ENCODE results near the gene GARIN5A. TPM values are rescaled to one million over a fixed set of nuclear protein-coding genes. Genes with fewer than 3 reads are reported as not detected.

GARIN5A gene
- total and polyA plus RNA-seq, 4 experiments from 2014 or later: 0.39 to 0.61 (median 0.44) TPM; not detected in 1

DNA sequence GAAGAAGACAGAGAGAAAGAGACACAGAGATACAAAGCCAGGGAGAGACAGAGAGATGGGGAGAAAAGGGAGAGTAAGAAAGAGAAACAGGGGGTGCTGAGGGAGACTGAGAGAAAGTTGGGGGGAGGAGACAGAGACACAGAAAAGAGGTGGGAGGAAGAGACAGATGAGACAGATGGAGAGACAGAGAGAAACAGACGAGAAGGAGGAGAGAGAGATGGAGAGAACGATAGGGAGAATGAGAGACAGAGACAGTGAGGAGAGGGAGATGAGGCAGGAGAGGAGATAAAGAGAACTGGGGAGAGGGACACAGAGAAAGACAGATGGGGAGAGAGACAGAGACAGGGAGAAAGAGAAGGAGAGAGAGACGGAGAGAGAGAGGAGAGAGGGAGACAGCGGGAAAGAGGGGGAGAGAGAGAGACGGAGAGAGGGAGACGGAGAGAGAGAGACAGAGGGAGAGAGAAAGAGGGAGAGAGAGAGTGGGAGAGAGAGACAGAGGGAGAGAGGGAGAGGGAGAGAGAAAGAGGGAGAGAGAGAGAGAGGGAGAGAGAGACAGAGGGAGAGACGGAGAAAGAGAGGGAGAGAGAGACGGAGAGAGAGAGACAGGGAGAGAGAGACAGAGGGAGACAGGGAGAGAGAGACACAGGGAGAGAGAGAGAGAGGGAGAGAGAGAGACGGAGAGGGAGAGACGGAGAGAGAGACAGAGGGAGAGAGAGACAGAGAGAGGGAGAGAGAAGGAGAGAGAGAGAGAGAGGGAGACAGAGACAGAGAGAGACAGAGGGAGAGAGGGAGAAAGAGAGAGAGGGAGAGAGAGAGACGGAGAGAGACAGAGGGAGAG lies 21.8 kb upstream of the GARIN5A start:
- no peak overlapping the region for H3K4me3 ChIP-seq (ENCODE audit: low read length in 2 of 2)
- Mint-ChIP-seq H3K9me3 (no peaks in the 10 kb centered on the region), H3K27ac (no peak overlapping the region), H3K27me3 (no peaks in the 10 kb centered on the region), H3K4me3 (no peak overlapping the region), H3K4me1 (peaks cover 0 to 1% (median 0%) of the 10 kb centered on the region in 4 donors), H3K36me3 (peaks cover 1 to 7% of the 10 kb centered on the region in 2 donors)
- no peak for DNase-seq
- CTCF ChIA-PET (ENCODE audit: partially characterized antibody): no interaction called here
- POLR2A ChIA-PET (ENCODE audit: partially characterized antibody): no interaction called here
- intact Hi-C loops (cut with micrococcal nuclease): no loop called here
- no peaks in the 10 kb centered on the region for H3K27me3 ChIP-seq (ENCODE audit: insufficient read depth, low read length)
- H3K27ac ChIP-seq (ENCODE audit: low read depth, low read length): no peak overlapping the region
- H3K9me3 ChIP-seq (ENCODE audit: control insufficient read depth in 1 of 2, low read length in 2 of 2): no peaks in the 10 kb centered on the region
- H3K4me1 ChIP-seq (ENCODE audit: insufficient read depth, low read length): no peaks in the 10 kb centered on the region
- no peaks in the 10 kb centered on the region for H3K36me3 ChIP-seq (ENCODE audit: insufficient read depth, low read length)

DNA sequence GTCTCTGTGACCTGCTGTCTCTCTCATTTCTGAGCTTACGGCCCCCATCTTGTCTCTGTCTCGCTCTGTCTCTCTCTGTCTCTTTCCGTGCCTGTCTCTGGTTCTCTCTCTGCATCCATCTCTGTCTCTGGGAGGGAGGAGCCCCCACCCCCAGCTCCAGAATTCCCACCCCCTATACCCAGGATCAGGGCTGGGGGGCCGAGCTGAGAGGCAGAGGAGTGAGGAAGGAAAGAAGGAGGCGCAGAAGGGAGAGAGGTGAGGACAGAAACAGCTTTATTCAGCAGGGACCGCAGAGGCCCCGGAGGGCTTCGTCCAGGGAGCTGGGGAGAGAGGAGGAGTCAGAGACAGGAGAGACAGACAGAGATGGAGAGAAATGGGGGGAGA lies 20.4 kb upstream of the GARIN5A start:
- POLR2A ChIA-PET (ENCODE audit: partially characterized antibody): interaction anchor here (1.4 kb wide), 1 partner anchor 14 kb away, joined by 5 read pairs; the partner anchor contains the start of gene JOSD2
- Histone ChIP-seq H3K4me3 (ENCODE audit: low read length in 2 of 2) (no peak overlapping the region), H3K27ac (ENCODE audit: low read depth, low read length) (no peak overlapping the region), H3K9me3 (ENCODE audit: control insufficient read depth in 1 of 2, low read length in 2 of 2) (no peaks in the 10 kb centered on the region), H3K4me1 (ENCODE audit: insufficient read depth, low read length) (peaks cover 3% of the 10 kb centered on the region), H3K36me3 (ENCODE audit: insufficient read depth, low read length) (no peaks in the 10 kb centered on the region), H3K27me3 (ENCODE audit: insufficient read depth, low read length) (no peaks in the 10 kb centered on the region)
- Mint-ChIP-seq H3K9me3 (no peaks in the 10 kb centered on the region), H3K36me3 (peaks cover 1 to 7% of the 10 kb centered on the region in 2 donors), H3K4me1 (peaks cover 4 to 5% (median 5%) of the 10 kb centered on the region in 4 donors), H3K27me3 (no peaks in the 10 kb centered on the region), H3K27ac (no peak overlapping the region), H3K4me3 (no peak overlapping the region)
- CTCF ChIA-PET (ENCODE audit: partially characterized antibody): no interaction called here
- intact Hi-C loops (cut with micrococcal nuclease): no loop called here
- peak in 1 of 5 donors; percentile 2 for DNase-seq

DNA sequence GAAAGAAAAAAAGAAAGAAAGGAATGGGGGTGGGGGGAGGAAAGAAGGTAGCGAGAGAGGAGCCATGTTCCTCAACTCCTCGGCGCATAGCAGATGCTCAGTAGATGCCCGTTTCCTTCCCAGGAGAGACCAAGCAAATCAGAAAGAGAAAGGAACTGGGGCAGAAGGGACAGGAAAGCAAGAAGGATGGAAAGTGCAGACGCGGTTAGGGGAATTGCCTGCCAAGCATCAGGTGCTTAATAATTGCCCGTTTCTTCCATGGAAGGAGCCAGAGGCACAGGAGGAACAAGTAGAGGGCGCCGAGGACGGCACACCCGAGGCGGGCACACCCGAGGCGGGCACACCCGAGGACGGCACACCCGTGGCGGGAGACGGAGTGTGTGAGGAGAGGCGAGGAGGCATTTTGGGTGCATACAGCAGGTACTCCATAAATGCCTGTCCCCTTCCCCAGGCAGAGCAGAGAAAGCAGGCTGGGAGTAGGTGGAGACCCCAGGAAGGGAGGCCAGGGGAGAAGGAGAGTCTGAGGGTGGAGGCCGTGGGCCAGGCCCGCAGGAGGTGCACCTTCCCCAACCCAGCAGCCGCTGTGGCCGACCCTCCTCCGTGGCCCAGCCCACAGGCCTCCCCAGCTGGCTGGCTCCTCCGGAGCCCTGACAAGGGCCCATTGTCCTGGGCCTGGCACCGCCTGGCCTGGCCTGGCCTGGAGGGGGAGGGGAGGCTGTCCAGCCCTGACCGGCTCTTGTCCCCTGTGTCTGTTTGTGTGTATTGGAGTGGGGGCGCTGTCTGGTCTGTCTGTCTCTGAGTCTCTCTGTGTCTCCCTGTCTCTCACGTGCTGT lies 19.8 kb upstream of the GARIN5A start:
- CTCF ChIA-PET (ENCODE audit: partially characterized antibody): no interaction called here
- DNase-seq: peak in 1 of 5 donors; percentile 9

DNA sequence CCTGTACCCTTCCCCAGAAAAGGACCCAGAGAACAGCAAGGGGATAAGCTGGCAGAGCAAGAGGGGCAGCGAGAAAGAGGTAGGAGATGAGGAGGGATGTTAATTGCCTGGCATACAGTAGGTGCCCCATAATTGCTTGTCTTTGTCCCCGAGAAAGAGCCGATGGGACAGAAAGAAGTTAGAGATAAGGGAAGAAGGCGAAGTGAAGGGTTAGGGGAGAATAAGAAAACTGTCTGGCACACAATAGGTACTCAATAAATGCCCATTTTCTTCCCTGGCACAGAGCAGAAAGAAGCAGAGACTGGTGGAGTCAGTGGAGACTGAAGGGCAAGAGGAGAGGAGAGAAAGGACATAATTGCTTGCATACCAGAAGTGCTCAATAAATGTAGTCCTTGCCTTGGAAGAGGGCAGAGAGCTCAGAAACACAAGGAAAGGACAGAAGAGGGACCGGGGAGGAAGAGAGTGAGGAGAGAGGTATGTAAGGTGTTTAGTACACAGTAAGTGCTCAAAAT lies 18.4 kb upstream of the GARIN5A start:
- Histone ChIP-seq H3K27ac (ENCODE audit: low read depth, low read length) (no peak overlapping the region), H3K36me3 (ENCODE audit: insufficient read depth, low read length) (no peaks in the 10 kb centered on the region), H3K4me3 (ENCODE audit: low read length in 2 of 2) (no peak overlapping the region), H3K9me3 (ENCODE audit: control insufficient read depth in 1 of 2, low read length in 2 of 2) (no peaks in the 10 kb centered on the region), H3K27me3 (ENCODE audit: insufficient read depth, low read length) (no peaks in the 10 kb centered on the region), H3K4me1 (ENCODE audit: insufficient read depth, low read length) (peaks cover 12% of the 10 kb centered on the region)
- Mint-ChIP-seq H3K27ac (no peak overlapping the region), H3K9me3 (no peaks in the 10 kb centered on the region), H3K4me1 (peaks cover 12 to 23% (median 20%) of the 10 kb centered on the region in 4 donors), H3K36me3 (peaks cover 3 to 7% of the 10 kb centered on the region in 2 donors), H3K4me3 (no peak overlapping the region), H3K27me3 (no peaks in the 10 kb centered on the region)
- intact Hi-C loops (cut with micrococcal nuclease): no loop called here
- CTCF ChIA-PET (ENCODE audit: partially characterized antibody): no interaction called here
- POLR2A ChIA-PET (ENCODE audit: partially characterized antibody): no interaction called here
- no peak for DNase-seq

More for the DNA sequence above, 19.8 kb upstream of the GARIN5A start:
- Histone ChIP-seq H3K27ac (ENCODE audit: low read depth, low read length) (no peak overlapping the region), H3K4me3 (ENCODE audit: low read length in 2 of 2) (no peak overlapping the region), H3K36me3 (ENCODE audit: insufficient read depth, low read length) (no peaks in the 10 kb centered on the region), H3K27me3 (ENCODE audit: insufficient read depth, low read length) (no peaks in the 10 kb centered on the region), H3K4me1 (ENCODE audit: insufficient read depth, low read length) (peaks cover 9% of the 10 kb centered on the region), H3K9me3 (ENCODE audit: control insufficient read depth in 1 of 2, low read length in 2 of 2) (no peaks in the 10 kb centered on the region)
- Mint-ChIP-seq H3K4me1 (peaks cover 10 to 11% (median 11%) of the 10 kb centered on the region in 4 donors), H3K9me3 (no peaks in the 10 kb centered on the region), H3K4me3 (no peak overlapping the region), H3K36me3 (peaks cover 3 to 7% of the 10 kb centered on the region in 2 donors), H3K27ac (peak overlapping the region in 1 of 7 donors; percentile 29), H3K27me3 (no peaks in the 10 kb centered on the region)
- intact Hi-C loops (cut with micrococcal nuclease): no loop called here
- POLR2A ChIA-PET (ENCODE audit: partially characterized antibody): interaction anchor here (1.4 kb wide), 1 partner anchor 15 kb away, joined by 5 read pairs; the partner anchor contains the start of gene JOSD2

DNA sequence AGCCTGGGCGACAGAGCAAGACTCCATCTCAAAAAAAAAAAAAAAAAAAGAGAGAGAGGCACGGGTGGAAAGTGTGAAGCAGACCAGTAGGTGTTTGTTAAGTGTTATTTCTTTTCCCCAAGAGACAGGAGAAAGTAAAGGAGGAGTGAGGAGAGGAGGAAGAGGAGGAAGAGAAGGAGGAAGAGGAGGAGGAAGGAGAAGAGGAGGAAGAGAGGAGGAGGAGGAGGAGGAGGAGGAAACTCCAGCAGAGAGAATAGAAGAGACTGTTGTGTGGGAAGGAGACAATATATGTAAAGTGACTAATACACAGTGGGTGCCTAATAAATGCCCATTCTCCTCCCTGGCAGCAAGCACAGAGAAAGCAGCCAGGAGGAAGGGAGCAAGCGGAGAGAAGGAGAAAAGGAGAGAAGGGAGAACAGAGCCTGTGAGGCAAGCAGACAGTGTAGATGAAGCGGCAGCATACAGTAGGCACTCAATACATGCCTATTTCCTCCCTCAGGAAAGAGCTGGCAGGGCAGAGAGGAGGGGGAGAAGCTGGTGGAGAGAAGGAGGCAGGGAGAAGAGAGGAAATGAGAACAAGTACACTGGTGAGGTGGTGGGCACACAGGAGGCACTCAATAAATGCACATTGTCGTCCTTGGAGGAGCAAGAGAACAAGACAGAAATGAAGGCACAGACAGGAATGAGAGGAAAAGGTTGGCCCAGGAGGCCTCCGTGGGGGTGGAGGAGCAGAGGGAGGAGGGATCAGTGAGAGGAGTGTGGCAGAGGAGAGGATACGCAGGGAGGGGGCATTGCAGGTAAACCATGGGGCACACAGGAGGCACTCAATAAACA lies 17.8 kb upstream of the GARIN5A start:
- no peaks in the 10 kb centered on the region for H3K9me3 Mint-ChIP-seq
- H3K27ac ChIP-seq (ENCODE audit: low read depth, low read length): no peak overlapping the region
- no peaks in the 10 kb centered on the region for H3K9me3 ChIP-seq (ENCODE audit: control insufficient read depth in 1 of 2, low read length in 2 of 2)
- peak overlapping the region in 1 of 8 donors; percentile 28 for H3K4me3 Mint-ChIP-seq
- H3K36me3 Mint-ChIP-seq: peaks cover 3 to 10% of the 10 kb centered on the region in 2 donors
- H3K36me3 ChIP-seq (ENCODE audit: insufficient read depth, low read length): no peaks in the 10 kb centered on the region
- no peak overlapping the region for H3K4me3 ChIP-seq (ENCODE audit: low read length in 2 of 2)
- peak overlapping the region in 3 of 7 donors; percentile 23 to 58 (median 37) for H3K27ac Mint-ChIP-seq
- POLR2A ChIA-PET (ENCODE audit: partially characterized antibody): no interaction called here
- H3K4me1 Mint-ChIP-seq: peaks cover 15 to 27% (median 20%) of the 10 kb centered on the region in 4 donors
- H3K4me1 ChIP-seq (ENCODE audit: insufficient read depth, low read length): peaks cover 12% of the 10 kb centered on the region
- DNase-seq: no peak
- CTCF ChIA-PET (ENCODE audit: partially characterized antibody): no interaction called here
- no peaks in the 10 kb centered on the region for H3K27me3 Mint-ChIP-seq
- intact Hi-C loops (cut with micrococcal nuclease): no loop called here
- no peaks in the 10 kb centered on the region for H3K27me3 ChIP-seq (ENCODE audit: insufficient read depth, low read length)

DNA sequence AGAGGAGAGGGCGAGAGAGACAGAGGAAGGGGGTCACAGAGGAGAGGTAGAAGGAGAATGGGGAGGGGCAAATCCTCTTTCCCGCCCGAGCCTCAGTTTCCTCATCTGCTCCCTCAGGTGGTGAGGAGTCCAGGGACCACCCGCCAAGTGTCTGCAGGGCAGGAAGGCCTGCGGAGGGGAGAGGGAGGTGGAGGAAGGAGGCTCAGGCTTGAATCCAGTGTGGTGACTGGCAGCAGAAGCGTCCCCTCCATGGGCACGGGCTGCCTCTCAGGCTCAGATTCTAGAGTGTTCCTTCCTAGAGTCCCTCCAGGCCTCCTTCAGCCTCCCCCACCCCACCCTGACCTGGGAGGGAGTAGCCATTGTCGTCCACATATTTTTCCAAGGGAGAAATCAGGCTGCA lies 16.5 kb upstream of the GARIN5A start:
- DNase-seq: no peak
- no peak overlapping the region for H3K4me3 ChIP-seq (ENCODE audit: low read length in 2 of 2)
- Mint-ChIP-seq H3K27ac (no peak overlapping the region), H3K9me3 (no peaks in the 10 kb centered on the region), H3K36me3 (peaks cover 7 to 14% of the 10 kb centered on the region in 2 donors), H3K4me1 (peaks cover 19 to 35% (median 21%) of the 10 kb centered on the region in 4 donors), H3K4me3 (no peak overlapping the region), H3K27me3 (no peaks in the 10 kb centered on the region)
- POLR2A ChIA-PET (ENCODE audit: partially characterized antibody): no interaction called here
- intact Hi-C loops (cut with micrococcal nuclease): no loop called here
- CTCF ChIA-PET (ENCODE audit: partially characterized antibody): no interaction called here
- H3K36me3 ChIP-seq (ENCODE audit: insufficient read depth, low read length): no peaks in the 10 kb centered on the region
- peaks cover 12% of the 10 kb centered on the region for H3K4me1 ChIP-seq (ENCODE audit: insufficient read depth, low read length)
- H3K27ac ChIP-seq (ENCODE audit: low read depth, low read length): no peak overlapping the region
- no peaks in the 10 kb centered on the region for H3K9me3 ChIP-seq (ENCODE audit: control insufficient read depth in 1 of 2, low read length in 2 of 2)
- H3K27me3 ChIP-seq (ENCODE audit: insufficient read depth, low read length): no peaks in the 10 kb centered on the region

Data from CD4-positive, alpha-beta memory T cell (primary cell).